Measurements from ENCODE around the gene RNF5.

RNF5 gene

DNA sequence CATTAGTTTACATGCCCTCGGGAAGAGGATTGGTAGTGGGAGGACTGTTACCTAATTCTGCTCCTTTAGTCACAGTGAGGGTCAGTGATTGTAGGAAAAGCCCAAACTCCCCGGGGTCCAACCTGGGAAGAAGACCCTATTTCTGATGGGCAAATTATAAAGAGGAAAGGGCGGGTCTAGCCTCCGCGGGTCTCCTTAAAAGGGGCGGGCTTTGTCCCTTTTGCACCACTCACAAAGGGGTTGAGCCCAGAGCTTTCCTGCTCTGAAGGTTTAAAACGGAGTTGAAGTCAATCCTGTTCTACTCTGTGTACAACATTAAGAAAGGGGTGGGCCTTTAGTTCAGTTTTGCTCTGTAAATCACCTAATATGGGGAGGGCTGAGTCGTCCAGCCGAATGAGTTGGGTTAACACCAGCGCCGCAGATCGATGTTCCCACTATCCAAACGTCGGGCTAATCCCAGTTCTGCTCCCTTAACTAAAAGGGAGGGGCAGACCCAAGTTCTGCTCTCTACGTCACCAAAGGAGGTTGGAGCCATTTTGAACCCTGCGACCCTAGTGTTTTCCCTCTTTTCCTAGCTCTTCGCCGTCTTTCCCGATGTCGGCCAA is 920 bp upstream of the RNF5 start:
- Histone ChIP-seq H2BK12ac (ENCODE audit: low read length) (no peak overlapping the region), H3K4me3 (ENCODE audit: low read length in 2 of 2) (peak overlapping the region; percentile 72), H3K79me1 (ENCODE audit: low read depth, low read length) (peaks cover 3% of the 10 kb centered on the region), H3K18ac (ENCODE audit: low read length) (peak overlapping the region; percentile 73), H2AK5ac (ENCODE audit: low read depth, low read length) (no peak overlapping the region), H3K27ac (replicated peaks; ENCODE audit: low read length) (peak overlapping the region; percentile 99), H2BK5ac (ENCODE audit: low read length) (peak overlapping the region; percentile 13), H2BK15ac (ENCODE audit: low read length) (no peak overlapping the region), H3K9ac (ENCODE audit: low read depth, low read length, poor library complexity) (peak overlapping the region; percentile 73), H3K9me3 (replicated peaks in 1 of 2; ENCODE audit: control insufficient read depth in 2 of 2, insufficient read depth in 1 of 2, low read depth in 1 of 2, low read length in 2 of 2) (no peaks in the 10 kb centered on the region), H3K4me1 (ENCODE audit: control insufficient read depth in 2 of 2, insufficient read depth in 1 of 2, low read depth in 1 of 2, low read length in 2 of 2) (peaks cover 9 to 16% of the 10 kb centered on the region in 2 donors), H4K91ac (ENCODE audit: low read depth, low read length, poor library complexity) (no peak overlapping the region), H3K4me2 (ENCODE audit: insufficient read depth, low read length, poor library complexity, severe bottlenecking) (peak overlapping the region; percentile 68), H3K23ac (ENCODE audit: low read depth, low read length, poor library complexity) (no peak overlapping the region), H4K8ac (ENCODE audit: low read depth, low read length) (no peak overlapping the region), H3K27me3 (ENCODE audit: control insufficient read depth in 3 of 3, insufficient read depth in 3 of 3, low read depth in 1 of 3, low read length in 3 of 3) (no peaks in the 10 kb centered on the region), H3K14ac (ENCODE audit: low read length) (no peak overlapping the region), H3K4ac (ENCODE audit: low read length) (no peak overlapping the region), H2AFZ (ENCODE audit: low read length) (peak overlapping the region; percentile 53), H3K36me3 (replicated peaks in 1 of 2; ENCODE audit: control insufficient read depth in 2 of 2, insufficient read depth in 2 of 2, low read length in 2 of 2) (peaks cover 12 to 37% of the 10 kb centered on the region in 2 donors), H2BK120ac (ENCODE audit: low read depth, low read length) (no peak overlapping the region)
- no peak for DNase-seq (ENCODE audit: low spot score)
- WGBS, 2 donors (ENCODE audit: extremely low coverage in 2 of 2, insufficient read length in 2 of 2, insufficient replicate concordance in 1 of 2) = no CpG with 5 or more reads among the region's 20 CpGs

DNA sequence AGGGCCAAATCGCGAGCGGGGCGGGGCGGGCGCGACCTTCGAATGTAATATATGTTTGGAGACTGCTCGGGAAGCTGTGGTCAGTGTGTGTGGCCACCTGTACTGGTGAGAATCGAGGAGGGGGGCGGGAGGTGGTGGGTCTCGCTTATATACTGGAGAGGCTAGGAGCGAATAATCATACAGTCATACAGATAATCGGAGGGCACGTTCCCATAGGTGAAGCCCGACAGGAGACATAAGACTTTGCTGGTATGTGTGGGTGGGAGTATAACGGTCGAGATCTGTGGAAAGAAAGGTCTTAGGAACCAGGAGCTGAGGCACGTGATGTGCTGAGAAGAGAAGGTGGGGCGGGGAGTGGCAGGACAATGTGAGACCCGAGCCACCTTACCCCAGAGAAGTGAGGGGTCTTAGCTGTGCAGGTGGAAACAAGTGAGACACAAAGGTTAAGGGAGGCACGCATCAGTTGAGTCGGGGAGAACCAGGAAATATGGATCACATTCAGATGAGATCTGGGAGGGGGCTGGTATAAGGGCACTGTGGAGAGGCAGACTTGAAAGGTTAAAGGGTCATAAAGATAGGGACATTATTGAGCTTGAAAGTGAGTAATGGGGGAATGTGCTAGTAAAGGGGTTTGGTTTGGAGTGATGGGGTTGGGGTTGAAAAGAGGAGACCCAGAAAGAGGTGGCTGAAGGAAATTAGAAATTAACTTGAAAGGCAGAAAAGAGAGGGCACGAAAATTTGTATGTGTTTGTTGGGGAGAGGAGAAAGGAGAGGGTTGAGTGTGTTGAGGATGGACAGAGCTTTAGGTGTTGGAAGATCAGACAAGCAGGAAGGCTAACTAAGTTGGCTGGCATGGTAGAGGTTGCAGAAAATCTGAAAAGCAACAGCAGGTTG is 589 bp downstream of the RNF5 start:
- Histone ChIP-seq H2BK15ac (ENCODE audit: low read length) (peak overlapping the region; percentile 1), H3K18ac (ENCODE audit: low read length) (peak overlapping the region; percentile 58), H3K23ac (ENCODE audit: low read depth, low read length, poor library complexity) (peak overlapping the region; percentile 39), H4K8ac (ENCODE audit: low read depth, low read length) (no peak overlapping the region), H3K4me3 (ENCODE audit: low read length in 2 of 2) (peak overlapping the region; percentile 72 to 86), H3K4me2 (ENCODE audit: insufficient read depth, low read length, poor library complexity, severe bottlenecking) (peak overlapping the region; percentile 63), H3K27me3 (ENCODE audit: control insufficient read depth in 3 of 3, insufficient read depth in 3 of 3, low read depth in 1 of 3, low read length in 3 of 3) (no peaks in the 10 kb centered on the region), H3K79me1 (ENCODE audit: low read depth, low read length) (peaks cover 3% of the 10 kb centered on the region), H2BK5ac (ENCODE audit: low read length) (peak overlapping the region; percentile 84), H3K14ac (ENCODE audit: low read length) (no peak overlapping the region), H3K27ac (replicated peaks; ENCODE audit: low read length) (peak overlapping the region; percentile 45), H3K9ac (ENCODE audit: low read depth, low read length, poor library complexity) (peak overlapping the region; percentile 78), H2AFZ (ENCODE audit: low read length) (peak overlapping the region; percentile 48), H2BK12ac (ENCODE audit: low read length) (no peak overlapping the region), H4K91ac (ENCODE audit: low read depth, low read length, poor library complexity) (no peak overlapping the region), H3K4ac (ENCODE audit: low read length) (no peak overlapping the region), H2BK120ac (ENCODE audit: low read depth, low read length) (no peak overlapping the region), H3K4me1 (ENCODE audit: control insufficient read depth in 2 of 2, insufficient read depth in 1 of 2, low read depth in 1 of 2, low read length in 2 of 2) (peaks cover 9 to 16% of the 10 kb centered on the region in 2 donors), H2AK5ac (ENCODE audit: low read depth, low read length) (no peak overlapping the region), H3K9me3 (replicated peaks in 1 of 2; ENCODE audit: control insufficient read depth in 2 of 2, insufficient read depth in 1 of 2, low read depth in 1 of 2, low read length in 2 of 2) (no peaks in the 10 kb centered on the region), H3K36me3 (replicated peaks in 1 of 2; ENCODE audit: control insufficient read depth in 2 of 2, insufficient read depth in 2 of 2, low read length in 2 of 2) (peaks cover 25 to 48% of the 10 kb centered on the region in 2 donors)
- WGBS, 2 donors (ENCODE audit: extremely low coverage in 2 of 2, insufficient read length in 2 of 2, insufficient replicate concordance in 1 of 2) = 100% methylated on average over 1 of the region's 24 CpGs
- DNase-seq (ENCODE audit: low spot score) = no peak

DNA sequence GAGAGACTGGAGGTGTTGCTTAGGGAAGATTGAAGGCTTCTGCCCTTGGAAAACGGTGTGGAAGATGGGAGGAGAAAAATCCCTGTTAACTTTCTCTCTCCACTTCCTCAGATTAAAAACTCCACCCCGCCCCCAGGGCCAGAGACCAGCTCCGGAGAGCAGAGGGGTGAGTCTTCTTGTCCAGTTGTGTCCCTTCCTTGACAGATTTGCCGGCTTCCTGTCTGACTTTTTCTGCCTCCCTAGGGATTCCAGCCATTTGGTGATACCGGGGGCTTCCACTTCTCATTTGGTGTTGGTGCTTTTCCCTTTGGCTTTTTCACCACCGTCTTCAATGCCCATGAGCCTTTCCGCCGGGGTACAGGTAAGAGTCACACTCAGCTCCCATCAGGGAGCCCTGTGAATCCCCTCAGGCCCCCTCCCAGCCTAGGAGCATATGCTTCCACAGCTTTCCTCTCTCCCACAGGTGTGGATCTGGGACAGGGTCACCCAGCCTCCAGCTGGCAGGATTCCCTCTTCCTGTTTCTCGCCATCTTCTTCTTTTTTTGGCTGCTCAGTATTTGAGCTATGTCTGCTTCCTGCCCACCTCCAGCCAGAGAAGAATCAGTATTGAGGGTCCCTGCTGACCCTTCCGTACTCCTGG is 1.7 kb downstream of the RNF5 start:
- Histone ChIP-seq H3K4me3 (ENCODE audit: low read length in 2 of 2) (no peak overlapping the region), H2BK12ac (ENCODE audit: low read length) (no peak overlapping the region), H4K8ac (ENCODE audit: low read depth, low read length) (no peak overlapping the region), H3K9ac (ENCODE audit: low read depth, low read length, poor library complexity) (no peak overlapping the region), H3K14ac (ENCODE audit: low read length) (no peak overlapping the region), H3K36me3 (replicated peaks in 1 of 2; ENCODE audit: control insufficient read depth in 2 of 2, insufficient read depth in 2 of 2, low read length in 2 of 2) (peaks cover 25 to 47% of the 10 kb centered on the region in 2 donors), H2AK5ac (ENCODE audit: low read depth, low read length) (no peak overlapping the region), H3K27me3 (ENCODE audit: control insufficient read depth in 3 of 3, insufficient read depth in 3 of 3, low read depth in 1 of 3, low read length in 3 of 3) (no peaks in the 10 kb centered on the region), H2AFZ (ENCODE audit: low read length) (no peak overlapping the region), H3K27ac (replicated peaks; ENCODE audit: low read length) (no peak overlapping the region), H3K4ac (ENCODE audit: low read length) (no peak overlapping the region), H3K18ac (ENCODE audit: low read length) (no peak overlapping the region), H3K4me2 (ENCODE audit: insufficient read depth, low read length, poor library complexity, severe bottlenecking) (no peak overlapping the region), H3K79me1 (ENCODE audit: low read depth, low read length) (no peaks in the 10 kb centered on the region), H2BK120ac (ENCODE audit: low read depth, low read length) (no peak overlapping the region), H3K23ac (ENCODE audit: low read depth, low read length, poor library complexity) (no peak overlapping the region), H2BK15ac (ENCODE audit: low read length) (no peak overlapping the region), H2BK5ac (ENCODE audit: low read length) (no peak overlapping the region), H3K9me3 (replicated peaks in 1 of 2; ENCODE audit: control insufficient read depth in 2 of 2, insufficient read depth in 1 of 2, low read depth in 1 of 2, low read length in 2 of 2) (no peaks in the 10 kb centered on the region), H4K91ac (ENCODE audit: low read depth, low read length, poor library complexity) (no peak overlapping the region), H3K4me1 (ENCODE audit: control insufficient read depth in 2 of 2, insufficient read depth in 1 of 2, low read depth in 1 of 2, low read length in 2 of 2) (peaks cover 8 to 12% of the 10 kb centered on the region in 2 donors)
- no CpG with 5 or more reads among the region's 10 CpGs for whole genome bisulfite sequencing, 2 donors (ENCODE audit: extremely low coverage in 2 of 2, insufficient read length in 2 of 2, insufficient replicate concordance in 1 of 2)
- DNase-seq (ENCODE audit: low spot score) = no peak
